Brain microvascular endothelial cell (primary cell): ENCODE results near the gene KLHL35.
A peak's percentile ranks its signal among the peaks of the same experiment; 100 is the strongest.
"Not testable (repeated sequence)": the region's sequence is repeated elsewhere in the genome, so short reads cannot be mapped to it uniquely, and the experiment has no call there.

ENCODE experiments used
- DNase-seq: peaks from one replicate; pipeline ENCODE4 v3.0.0-alpha.2; 2020
- H3K27ac ChIP-seq: fragments of 250-450 bp; sonication (Bioruptor Pico); 2 replicates; pipeline ENCODE4 v1.5.1; 2020; ENCODE audit warnings: mild to moderate bottlenecking, moderate library complexity
- H3K27me3 ChIP-seq: fragments of 250-450 bp; sonication (Bioruptor Pico); replicated peaks from 2 replicates; pipeline ENCODE4 v1.5.1; 2020; ENCODE audit warnings: mild to moderate bottlenecking
- H3K36me3 ChIP-seq: fragments of 250-450 bp; sonication (Bioruptor Pico); replicated peaks from 2 replicates; pipeline ENCODE4 v1.5.1; 2020; ENCODE audit warnings: mild to moderate bottlenecking
- H3K4me3 ChIP-seq: 2 replicates; pipeline ENCODE4 v1.5.1; 2011; ENCODE audit warnings: low read depth, mild to moderate bottlenecking, control low read depth, low read length, moderate library complexity
- in situ Hi-C: cut with HindIII; loops from 2 replicates; pipeline ENCODE4 v1.10.0; 2017; ENCODE audit warnings: low sequenced_read_pairs, low pct_ligation_motif_present
- TF ChIP-seq, protein P1 (sequence below): IDR thresholded peaks from 2 replicates; pipeline ENCODE4 v1.5.1; 2011; ENCODE audit warnings: low read depth, mild to moderate bottlenecking, moderate library complexity, low read length, control low read depth, inconsistent platforms; ENCODE audit errors: missing control alignments

KLHL35 gene

GRCh38 chr11:75383246-75383645, 49.8 kb downstream of the KLHL35 start:
- Histone ChIP-seq H3K27me3 (no peaks in the 10 kb centered on the region), H3K36me3 (no peaks in the 10 kb centered on the region), H3K27ac (no peak overlapping the region), H3K4me3 (no peak overlapping the region)
- TF ChIP-seq, protein P1, sequence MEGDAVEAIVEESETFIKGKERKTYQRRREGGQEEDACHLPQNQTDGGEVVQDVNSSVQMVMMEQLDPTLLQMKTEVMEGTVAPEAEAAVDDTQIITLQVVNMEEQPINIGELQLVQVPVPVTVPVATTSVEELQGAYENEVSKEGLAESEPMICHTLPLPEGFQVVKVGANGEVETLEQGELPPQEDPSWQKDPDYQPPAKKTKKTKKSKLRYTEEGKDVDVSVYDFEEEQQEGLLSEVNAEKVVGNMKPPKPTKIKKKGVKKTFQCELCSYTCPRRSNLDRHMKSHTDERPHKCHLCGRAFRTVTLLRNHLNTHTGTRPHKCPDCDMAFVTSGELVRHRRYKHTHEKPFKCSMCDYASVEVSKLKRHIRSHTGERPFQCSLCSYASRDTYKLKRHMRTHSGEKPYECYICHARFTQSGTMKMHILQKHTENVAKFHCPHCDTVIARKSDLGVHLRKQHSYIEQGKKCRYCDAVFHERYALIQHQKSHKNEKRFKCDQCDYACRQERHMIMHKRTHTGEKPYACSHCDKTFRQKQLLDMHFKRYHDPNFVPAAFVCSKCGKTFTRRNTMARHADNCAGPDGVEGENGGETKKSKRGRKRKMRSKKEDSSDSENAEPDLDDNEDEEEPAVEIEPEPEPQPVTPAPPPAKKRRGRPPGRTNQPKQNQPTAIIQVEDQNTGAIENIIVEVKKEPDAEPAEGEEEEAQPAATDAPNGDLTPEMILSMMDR = no peak
- in situ Hi-C loops = no loop called here
- no peak for DNase-seq

DNA sequence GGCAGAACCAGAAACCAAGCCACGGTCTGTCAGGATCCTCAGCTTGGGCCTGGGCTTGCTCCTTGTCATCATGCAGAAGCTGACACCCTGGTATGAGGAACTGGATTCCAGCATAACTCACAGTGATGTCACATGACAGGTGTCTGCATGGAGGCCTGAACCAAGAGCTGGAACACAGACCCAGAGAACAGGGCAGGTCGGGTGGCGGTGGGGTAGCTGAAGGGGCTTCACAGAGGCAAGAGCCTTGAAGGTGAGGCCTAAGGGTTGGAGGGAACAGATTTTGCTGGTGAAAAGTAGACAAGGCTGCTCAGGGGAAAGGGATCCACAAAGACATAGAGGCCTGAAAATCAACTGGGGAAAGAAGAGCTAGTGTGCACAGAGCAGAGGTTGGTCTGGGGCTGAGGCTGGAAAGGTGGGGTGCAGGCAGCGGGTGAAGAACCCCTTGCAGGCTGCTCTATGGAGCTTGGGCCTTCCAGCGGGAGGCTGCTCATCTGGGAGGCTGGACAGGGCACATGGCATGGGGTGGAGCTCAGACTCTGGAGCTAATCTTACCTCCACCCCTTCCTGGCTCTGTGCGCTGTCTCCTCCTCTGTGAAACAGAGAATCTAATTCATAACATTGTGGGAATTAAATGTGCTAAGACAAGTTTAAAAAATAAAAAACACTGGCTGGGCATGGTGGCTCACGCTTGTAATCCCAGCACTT, 52.1 kb downstream of the KLHL35 start:
- in situ Hi-C loops = no loop called here
- no peak overlapping the region for H3K27ac ChIP-seq
- TF ChIP-seq, protein P1 = no peak
- no peaks in the 10 kb centered on the region for H3K36me3 ChIP-seq
- no peaks in the 10 kb centered on the region for H3K27me3 ChIP-seq
- DNase-seq = no peak
- H3K4me3 ChIP-seq = no peak overlapping the region

- Histone ChIP-seq H3K27ac (no peak overlapping the region), H3K36me3 (no peaks in the 10 kb centered on the region), H3K4me3 (no peak overlapping the region), H3K27me3 (no peaks in the 10 kb centered on the region)
- DNase-seq = no peak
- in situ Hi-C loops = no loop called here
- TF ChIP-seq, protein P1 = no peak
Measured at GRCh38 chr11:75380245-75380644, 52.8 kb downstream of the KLHL35 start.

DNA sequence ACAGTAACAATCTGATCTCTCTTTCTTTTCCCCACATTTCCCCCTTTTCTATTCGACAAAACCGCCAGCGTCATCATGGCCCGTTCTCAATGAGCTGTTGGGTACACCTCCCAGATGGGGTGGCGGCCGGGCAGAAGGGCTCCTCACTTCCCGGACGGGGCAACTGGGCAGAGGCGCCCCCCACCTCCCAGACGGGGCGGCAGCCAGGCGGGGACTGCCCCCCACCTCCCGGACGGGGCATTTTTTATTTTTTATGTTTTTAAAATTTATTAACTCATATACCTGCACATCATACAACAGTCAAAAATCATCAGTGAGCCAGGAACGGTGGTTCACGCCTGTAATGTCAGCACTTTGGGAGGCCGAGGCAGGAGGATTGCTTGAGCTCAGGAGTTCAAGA, 54.2 kb downstream of the KLHL35 start:
- H3K27ac ChIP-seq, H3K36me3 ChIP-seq, H3K27me3 ChIP-seq, in situ Hi-C loops, H3K4me3 ChIP-seq, DNase-seq: not testable (repeated sequence)

- Histone ChIP-seq H3K27ac (no peak overlapping the region), H3K4me3 (no peak overlapping the region), H3K27me3 (no peaks in the 10 kb centered on the region), H3K36me3 (no peaks in the 10 kb centered on the region)
- no peak for DNase-seq
- TF ChIP-seq, protein P1 = peak; percentile 53
- in situ Hi-C loops = no loop called here
Measured at GRCh38 chr11:75376175-75376574, 56.8 kb downstream of the KLHL35 start.

- Histone ChIP-seq H3K27me3 (no peaks in the 10 kb centered on the region), H3K27ac (no peak overlapping the region), H3K36me3 (no peaks in the 10 kb centered on the region), H3K4me3 (no peak overlapping the region)
- TF ChIP-seq, protein P1 = no peak
- DNase-seq = no peak
- in situ Hi-C loops = no loop called here
Measured at GRCh38 chr11:75375626-75376025, 57.4 kb downstream of the KLHL35 start.
